SH-SY5Y (cell line): ENCODE measurements around the gene L1TD1.

Source experiments
- GATA2 ChIP-seq: IDR thresholded peaks from 2 replicates; pipeline ENCODE4 v1.6.1; 2011; ENCODE audit warnings: mild to moderate bottlenecking, low read depth, low read length
- GATA3 ChIP-seq: IDR thresholded peaks from 2 replicates; pipeline ENCODE4 v1.6.1; 2011; ENCODE audit warnings: low read depth, mild to moderate bottlenecking, low read length, moderate library complexity

- TF ChIP-seq GATA2 (no peak), GATA3 (no peak)
Measured at GRCh38 chr1:62180639-62181038, 14.0 kb upstream of the L1TD1 start.
